Measurements from ENCODE around the gene TMEM163. TPM values are rescaled to one million over a fixed set of nuclear protein-coding genes. Genes with fewer than 3 reads are reported as not detected.

TMEM163 gene
- total and polyA plus RNA-seq, 2 of the 13 experiments (the other 11 are each of a cell fraction or from before 2014, with no cell fraction given): 0.05 TPM; not detected in 1

DNA sequence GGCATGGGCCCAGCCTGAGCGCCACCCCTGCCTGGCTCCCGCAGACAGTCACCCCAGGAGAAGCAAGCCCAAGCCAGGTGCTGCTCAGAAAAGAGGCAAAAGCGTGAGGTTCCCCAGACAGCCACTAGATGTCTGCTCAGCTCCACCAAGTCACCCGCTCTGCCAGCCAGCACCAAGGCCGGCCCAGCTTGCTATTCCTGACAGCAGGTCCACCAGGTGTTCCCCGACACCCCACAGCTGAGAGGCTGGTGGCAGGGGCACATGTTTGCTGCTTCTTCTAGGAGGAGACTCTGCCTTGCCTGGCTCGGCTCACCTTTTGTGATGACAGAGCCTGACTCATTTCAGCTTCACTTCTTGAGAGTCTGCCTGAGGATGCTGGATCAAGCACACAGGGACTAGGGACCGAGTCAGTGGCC, 258.2 kb downstream of the TMEM163 start (continued):
- TF ChIP-seq, protein P1, sequence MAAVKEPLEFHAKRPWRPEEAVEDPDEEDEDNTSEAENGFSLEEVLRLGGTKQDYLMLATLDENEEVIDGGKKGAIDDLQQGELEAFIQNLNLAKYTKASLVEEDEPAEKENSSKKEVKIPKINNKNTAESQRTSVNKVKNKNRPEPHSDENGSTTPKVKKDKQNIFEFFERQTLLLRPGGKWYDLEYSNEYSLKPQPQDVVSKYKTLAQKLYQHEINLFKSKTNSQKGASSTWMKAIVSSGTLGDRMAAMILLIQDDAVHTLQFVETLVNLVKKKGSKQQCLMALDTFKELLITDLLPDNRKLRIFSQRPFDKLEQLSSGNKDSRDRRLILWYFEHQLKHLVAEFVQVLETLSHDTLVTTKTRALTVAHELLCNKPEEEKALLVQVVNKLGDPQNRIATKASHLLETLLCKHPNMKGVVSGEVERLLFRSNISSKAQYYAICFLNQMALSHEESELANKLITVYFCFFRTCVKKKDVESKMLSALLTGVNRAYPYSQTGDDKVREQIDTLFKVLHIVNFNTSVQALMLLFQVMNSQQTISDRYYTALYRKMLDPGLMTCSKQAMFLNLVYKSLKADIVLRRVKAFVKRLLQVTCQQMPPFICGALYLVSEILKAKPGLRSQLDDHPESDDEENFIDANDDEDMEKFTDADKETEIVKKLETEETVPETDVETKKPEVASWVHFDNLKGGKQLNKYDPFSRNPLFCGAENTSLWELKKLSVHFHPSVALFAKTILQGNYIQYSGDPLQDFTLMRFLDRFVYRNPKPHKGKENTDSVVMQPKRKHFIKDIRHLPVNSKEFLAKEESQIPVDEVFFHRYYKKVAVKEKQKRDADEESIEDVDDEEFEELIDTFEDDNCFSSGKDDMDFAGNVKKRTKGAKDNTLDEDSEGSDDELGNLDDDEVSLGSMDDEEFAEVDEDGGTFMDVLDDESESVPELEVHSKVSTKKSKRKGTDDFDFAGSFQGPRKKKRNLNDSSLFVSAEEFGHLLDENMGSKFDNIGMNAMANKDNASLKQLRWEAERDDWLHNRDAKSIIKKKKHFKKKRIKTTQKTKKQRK (IDR thresholded peaks at IDR 0.05; ENCODE audit: low read length): no peak
- 0 out of 2 replicates have a peak, but pooled peaks have one; percentile 47 for TF ChIP-seq ZNF160 (CRISPR knock-in tag; IDR thresholded peaks at IDR 0.05)
- TF ChIP-seq, protein P2, sequence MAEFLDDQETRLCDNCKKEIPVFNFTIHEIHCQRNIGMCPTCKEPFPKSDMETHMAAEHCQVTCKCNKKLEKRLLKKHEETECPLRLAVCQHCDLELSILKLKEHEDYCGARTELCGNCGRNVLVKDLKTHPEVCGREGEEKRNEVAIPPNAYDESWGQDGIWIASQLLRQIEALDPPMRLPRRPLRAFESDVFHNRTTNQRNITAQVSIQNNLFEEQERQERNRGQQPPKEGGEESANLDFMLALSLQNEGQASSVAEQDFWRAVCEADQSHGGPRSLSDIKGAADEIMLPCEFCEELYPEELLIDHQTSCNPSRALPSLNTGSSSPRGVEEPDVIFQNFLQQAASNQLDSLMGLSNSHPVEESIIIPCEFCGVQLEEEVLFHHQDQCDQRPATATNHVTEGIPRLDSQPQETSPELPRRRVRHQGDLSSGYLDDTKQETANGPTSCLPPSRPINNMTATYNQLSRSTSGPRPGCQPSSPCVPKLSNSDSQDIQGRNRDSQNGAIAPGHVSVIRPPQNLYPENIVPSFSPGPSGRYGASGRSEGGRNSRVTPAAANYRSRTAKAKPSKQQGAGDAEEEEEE (CRISPR knock-in tag; IDR thresholded peaks at IDR 0.05; ENCODE audit: borderline replicate concordance): no peak; the same call in 1 of the 2 replicates
- peak; percentile 52; the same call in 1 of the 2 replicates for TF ChIP-seq ZNF557 (CRISPR knock-in tag; IDR thresholded peaks at IDR 0.05)
- peak; percentile 15 for TF ChIP-seq SKI (IDR thresholded peaks at IDR 0.05; ENCODE audit: partially characterized antibody)
- TF ChIP-seq, protein P3, sequence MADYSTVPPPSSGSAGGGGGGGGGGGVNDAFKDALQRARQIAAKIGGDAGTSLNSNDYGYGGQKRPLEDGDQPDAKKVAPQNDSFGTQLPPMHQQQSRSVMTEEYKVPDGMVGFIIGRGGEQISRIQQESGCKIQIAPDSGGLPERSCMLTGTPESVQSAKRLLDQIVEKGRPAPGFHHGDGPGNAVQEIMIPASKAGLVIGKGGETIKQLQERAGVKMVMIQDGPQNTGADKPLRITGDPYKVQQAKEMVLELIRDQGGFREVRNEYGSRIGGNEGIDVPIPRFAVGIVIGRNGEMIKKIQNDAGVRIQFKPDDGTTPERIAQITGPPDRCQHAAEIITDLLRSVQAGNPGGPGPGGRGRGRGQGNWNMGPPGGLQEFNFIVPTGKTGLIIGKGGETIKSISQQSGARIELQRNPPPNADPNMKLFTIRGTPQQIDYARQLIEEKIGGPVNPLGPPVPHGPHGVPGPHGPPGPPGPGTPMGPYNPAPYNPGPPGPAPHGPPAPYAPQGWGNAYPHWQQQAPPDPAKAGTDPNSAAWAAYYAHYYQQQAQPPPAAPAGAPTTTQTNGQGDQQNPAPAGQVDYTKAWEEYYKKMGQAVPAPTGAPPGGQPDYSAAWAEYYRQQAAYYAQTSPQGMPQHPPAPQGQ (CRISPR knock-in tag; IDR thresholded peaks at IDR 0.05; ENCODE audit: borderline replicate concordance): 0 out of 2 replicates have a peak, but pooled peaks have one; percentile 39
- TF ChIP-seq, protein P4, sequence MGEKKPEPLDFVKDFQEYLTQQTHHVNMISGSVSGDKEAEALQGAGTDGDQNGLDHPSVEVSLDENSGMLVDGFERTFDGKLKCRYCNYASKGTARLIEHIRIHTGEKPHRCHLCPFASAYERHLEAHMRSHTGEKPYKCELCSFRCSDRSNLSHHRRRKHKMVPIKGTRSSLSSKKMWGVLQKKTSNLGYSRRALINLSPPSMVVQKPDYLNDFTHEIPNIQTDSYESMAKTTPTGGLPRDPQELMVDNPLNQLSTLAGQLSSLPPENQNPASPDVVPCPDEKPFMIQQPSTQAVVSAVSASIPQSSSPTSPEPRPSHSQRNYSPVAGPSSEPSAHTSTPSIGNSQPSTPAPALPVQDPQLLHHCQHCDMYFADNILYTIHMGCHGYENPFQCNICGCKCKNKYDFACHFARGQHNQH (CRISPR knock-in tag; IDR thresholded peaks at IDR 0.05): 0 out of 2 replicates have a peak, but pooled peaks have one; percentile 18
- no peak for TF ChIP-seq FOXA3 (CRISPR knock-in tag; IDR thresholded peaks at IDR 0.05)
- TF ChIP-seq, protein P5, sequence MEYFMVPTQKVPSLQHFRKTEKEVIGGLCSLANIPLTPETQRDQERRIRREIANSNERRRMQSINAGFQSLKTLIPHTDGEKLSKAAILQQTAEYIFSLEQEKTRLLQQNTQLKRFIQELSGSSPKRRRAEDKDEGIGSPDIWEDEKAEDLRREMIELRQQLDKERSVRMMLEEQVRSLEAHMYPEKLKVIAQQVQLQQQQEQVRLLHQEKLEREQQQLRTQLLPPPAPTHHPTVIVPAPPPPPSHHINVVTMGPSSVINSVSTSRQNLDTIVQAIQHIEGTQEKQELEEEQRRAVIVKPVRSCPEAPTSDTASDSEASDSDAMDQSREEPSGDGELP (IDR thresholded peaks at IDR 0.05; ENCODE audit: borderline replicate concordance, low read depth): 0 out of 2 replicates have a peak, but pooled peaks have one; percentile 26
- TF ChIP-seq SMC3 (IDR thresholded peaks at IDR 0.05; ENCODE audit: low read length): peak; percentile 62
- TF ChIP-seq SMAD1 (CRISPR knock-in tag; IDR thresholded peaks at IDR 0.05; ENCODE audit: borderline replicate concordance, low read depth): 0 out of 2 replicates have a peak, but pooled peaks have one; percentile 59
- TF ChIP-seq HOXA5 (CRISPR knock-in tag; IDR thresholded peaks at IDR 0.05): 0 out of 2 replicates have a peak, but pooled peaks have one; percentile 31
- peak; percentile 46; the same call in 1 of the 2 replicates for TF ChIP-seq ZFY (CRISPR knock-in tag; IDR thresholded peaks at IDR 0.05)
- TF ChIP-seq GPN1 (CRISPR knock-in tag; IDR thresholded peaks at IDR 0.05; ENCODE audit: borderline replicate concordance): peak; percentile 43; the same call in 1 of the 2 replicates
- TF ChIP-seq, protein P6, sequence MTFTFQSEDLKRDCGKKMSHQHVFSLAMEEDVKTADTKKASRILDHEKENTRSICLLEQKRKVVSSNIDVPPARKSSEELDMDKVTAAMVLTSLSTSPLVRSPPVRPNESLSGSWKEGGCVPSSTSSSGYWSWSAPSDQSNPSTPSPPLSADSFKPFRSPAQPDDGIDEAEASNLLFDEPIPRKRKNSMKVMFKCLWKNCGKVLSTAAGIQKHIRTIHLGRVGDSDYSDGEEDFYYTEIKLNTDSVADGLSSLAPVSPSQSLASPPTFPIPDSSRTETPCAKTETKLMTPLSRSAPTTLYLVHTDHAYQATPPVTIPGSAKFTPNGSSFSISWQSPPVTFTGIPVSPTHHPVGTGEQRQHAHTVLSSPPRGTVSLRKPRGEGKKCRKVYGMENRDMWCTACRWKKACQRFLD (CRISPR knock-in tag; IDR thresholded peaks at IDR 0.05; ENCODE audit: borderline replicate concordance): 0 out of 2 replicates have a peak, but pooled peaks have one; percentile 43
- 0 out of 2 replicates have a peak, but pooled peaks have one; percentile 53 for TF ChIP-seq SP4 (CRISPR knock-in tag; IDR thresholded peaks at IDR 0.05)

Measured in HepG2 (cell line).